H1 (cell line): ENCODE results near the gene PHF13.

Experiments used
- BACH1 ChIP-seq: IDR thresholded peaks from 2 replicates; pipeline ENCODE4 v1.6.1; 2012; ENCODE audit warnings: low read length, improper control_type of control experiment
- CBX8 ChIP-seq: fragments of 300-800, 300-1000 bp; sonication (generic); IDR thresholded peaks from 2 replicates; pipeline ENCODE4 v1.7.1; 2016; ENCODE audit warnings: low read depth, low read length, borderline replicate concordance
- CREB1 ChIP-seq: IDR thresholded peaks from 2 replicates; pipeline ENCODE4 v1.6.1; 2012; ENCODE audit warnings: inconsistent platforms
- CTCF ChIP-seq, 3 experiments: IDR thresholded peaks; 1 replicate in 2 of 3; 2 replicates in 1 of 3; pipeline versions ENCODE4 v1.5.1 to v1.6.1; 2011; ENCODE audit warnings: low read length in 3 of 3, mild to moderate bottlenecking in 3 of 3, inconsistent platforms in 2 of 3, low read depth in 1 of 3, moderate library complexity in 1 of 3; ENCODE audit not compliant: insufficient read depth in 1 of 3; ENCODE audit errors: control extremely low read depth in 1 of 3
- EP300 ChIP-seq, 2 experiments: IDR thresholded peaks; 1 replicate in 1 of 2; 2 replicates in 1 of 2; pipeline ENCODE4 v1.6.1; 2011 to 2012; ENCODE audit warnings: low read depth in 2 of 2, low read length in 2 of 2, mild to moderate bottlenecking in 2 of 2, borderline replicate concordance in 1 of 2, inconsistent platforms in 1 of 2, moderate library complexity in 1 of 2
- EZH2 ChIP-seq: fragments of 200-600 bp; sonication (generic); IDR thresholded peaks from 2 replicates; pipeline ENCODE4 v1.7.1; 2012; ENCODE audit warnings: low read depth, mild to moderate bottlenecking, moderate library complexity, low read length, inconsistent platforms; ENCODE audit not compliant: severe bottlenecking
- GABPA ChIP-seq: IDR thresholded peaks from 2 replicates; pipeline ENCODE4 v1.6.1; 2011; ENCODE audit warnings: mild to moderate bottlenecking, low read length, moderate library complexity, borderline replicate concordance; ENCODE audit not compliant: insufficient read depth
- HDAC6 ChIP-seq: IDR thresholded peaks from one replicate; pipeline ENCODE4 v1.7.1; 2012; ENCODE audit warnings: low read depth, mild to moderate bottlenecking, inconsistent platforms, low read length, moderate library complexity
- JUN ChIP-seq: IDR thresholded peaks from 2 replicates; pipeline ENCODE4 v1.6.1; 2011; ENCODE audit warnings: low read depth, mild to moderate bottlenecking, improper control_type of control experiment, low read length
- MAX ChIP-seq: IDR thresholded peaks from 2 replicates; pipeline ENCODE4 v1.6.1; 2012; ENCODE audit warnings: inconsistent platforms
- POLR2A ChIP-seq, 2 experiments: IDR thresholded peaks; 1 replicate in 1 of 2; 2 replicates in 1 of 2; pipeline ENCODE4 v1.6.1; 2011; ENCODE audit warnings: low read depth in 2 of 2, low read length in 2 of 2, mild to moderate bottlenecking in 2 of 2; ENCODE audit errors: control extremely low read depth in 1 of 2
- SP1 ChIP-seq: IDR thresholded peaks from 2 replicates; pipeline ENCODE4 v1.6.1; 2011; ENCODE audit warnings: low read depth, low read length
- ZNF274 ChIP-seq: IDR thresholded peaks from 2 replicates; pipeline ENCODE4 v1.7.0; 2012; ENCODE audit warnings: low read length, borderline replicate concordance; ENCODE audit errors: extremely low read depth

GRCh38 chr1:6614929-6615785 is 1.6 kb downstream of the PHF13 start:
- TF ChIP-seq CREB1 (no peak), JUN (no peak), EZH2 (no peak), ZNF274 (no peak), SP1 (no peak), POLR2A (IDR thresholded peaks at IDR 0.05; ENCODE audit: control extremely low read depth in 1 of 2, low read depth in 2 of 2, low read length in 2 of 2) (no peak), CTCF (IDR thresholded peaks at IDR 0.05; ENCODE audit: control extremely low read depth in 1 of 3, insufficient read depth in 1 of 3, low read depth in 1 of 3, low read length in 3 of 3) (no peak), MAX (no peak), HDAC6 (no peak), EP300 (IDR thresholded peaks at IDR 0.05; ENCODE audit: borderline replicate concordance in 1 of 2, low read depth in 2 of 2, low read length in 2 of 2) (no peak), CBX8 (no peak), GABPA (no peak), BACH1 (no peak)
